ENCODE data around the gene FAM25A. TPM values are rescaled to one million over a fixed set of nuclear protein-coding genes. Genes with fewer than 3 reads are reported as not detected.
A peak's percentile ranks its signal among the peaks of the same experiment; 100 is the strongest.
"Not testable (repeated sequence)": the region's sequence is repeated elsewhere in the genome, so short reads cannot be mapped to it uniquely, and the experiment has no call there.

FAM25A gene
- total RNA-seq: not detected

DNA sequence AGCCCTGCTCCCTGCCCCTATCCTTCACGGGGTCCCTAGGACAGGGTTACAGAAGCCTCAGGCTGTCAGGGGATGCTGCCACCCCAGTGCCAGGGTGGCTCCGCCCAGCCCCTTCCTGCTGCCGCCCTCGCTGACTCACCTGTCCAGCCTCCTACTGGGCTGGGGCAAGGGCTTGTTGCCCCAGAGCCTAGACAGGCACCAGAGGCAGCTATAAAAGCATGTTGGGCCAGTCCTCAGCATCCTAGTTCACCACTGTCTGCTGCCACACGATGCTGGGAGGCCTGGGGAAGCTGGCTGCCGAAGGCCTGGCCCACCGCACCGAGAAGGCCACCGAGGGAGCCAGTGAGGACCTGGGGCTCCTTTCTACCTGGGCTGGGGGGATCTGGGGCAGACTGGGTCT lies at the start of gene FAM25A:
TSS of gene FAM25A (plus strand) at position 239 of the 400 bp plus-strand sequence. CDS start at position 270, 31 bp downstream.
- H3K27me3 Mint-ChIP-seq, ATAC-seq, H3K36me3 Mint-ChIP-seq: not testable (repeated sequence)

DNA sequence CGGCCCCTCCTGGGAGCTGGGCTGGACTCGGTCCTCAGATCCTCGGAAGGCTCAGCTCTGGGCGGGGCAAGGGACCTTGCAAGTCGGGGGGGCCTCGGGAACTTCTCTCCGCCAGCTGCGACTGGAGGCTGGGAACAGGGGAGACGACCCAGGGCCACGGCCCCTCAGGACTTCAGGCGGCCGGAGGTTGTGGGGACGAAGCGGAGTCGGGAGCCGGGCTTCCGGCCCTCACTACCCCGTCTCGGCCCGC lies 49.2 kb upstream of the FAM25A start:
- no peaks in the 10 kb centered on the region for H3K9me3 Mint-ChIP-seq
- DNase-seq (ENCODE audit: low spot score) (no peak), ATAC-seq (no peak)
- peak overlapping the region; percentile 62 for H3K4me3 Mint-ChIP-seq
- H3K36me3 Mint-ChIP-seq: no peaks in the 10 kb centered on the region
- H3K27ac Mint-ChIP-seq: no peak overlapping the region
- H3K27me3 Mint-ChIP-seq: peaks cover 8 to 17% of the 10 kb centered on the region in 2 donors
- peaks cover 12 to 18% of the 10 kb centered on the region in 2 donors for H3K4me1 Mint-ChIP-seq (ENCODE audit: low read depth in 2 of 2)

More for the DNA sequence above, at the start of gene FAM25A:
- H3K4me3 Mint-ChIP-seq; DNase-seq (ENCODE audit: low spot score); H3K4me1 Mint-ChIP-seq (ENCODE audit: low read depth in 2 of 2); H3K9me3 Mint-ChIP-seq; H3K27ac Mint-ChIP-seq: not testable (repeated sequence)

DNA sequence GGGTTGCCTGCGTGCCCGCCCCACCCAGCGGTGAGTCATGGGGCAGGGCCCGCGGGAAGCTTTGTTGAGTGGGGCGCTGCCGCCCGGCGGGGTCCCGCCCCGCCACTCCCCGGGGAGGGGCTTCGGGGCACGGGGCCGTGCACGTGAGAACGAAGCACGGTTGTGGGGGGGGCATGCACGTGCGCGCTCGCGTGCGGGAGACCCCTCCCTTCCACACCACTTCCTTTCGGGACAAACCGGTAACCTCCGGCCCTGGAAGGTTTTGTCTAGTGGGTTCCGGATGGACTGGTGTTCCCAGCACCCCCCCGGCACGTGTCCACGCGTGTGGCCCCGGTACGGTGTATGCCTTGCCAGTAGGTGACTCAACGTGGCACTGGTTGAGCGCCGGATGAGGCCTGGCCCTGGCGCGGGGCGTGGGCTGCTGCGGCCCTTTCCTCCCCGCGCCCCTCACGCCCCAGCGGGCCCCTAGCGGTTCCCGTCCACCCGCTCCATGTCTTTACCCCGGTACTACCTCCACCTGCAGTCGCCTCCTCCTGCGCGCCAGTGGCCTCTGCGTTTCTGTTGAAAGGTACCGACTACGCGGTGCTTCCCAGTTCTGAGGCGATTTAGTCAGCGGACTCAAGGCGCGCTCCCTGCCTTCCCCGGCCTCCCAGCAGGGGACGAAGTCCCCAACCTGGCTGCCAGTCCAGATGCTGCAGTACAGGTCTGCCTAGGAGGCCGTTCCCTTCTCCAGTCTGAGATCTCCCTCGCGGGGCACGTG lies 48.7 kb upstream of the FAM25A start:
- Mint-ChIP-seq H3K9me3 (no peaks in the 10 kb centered on the region), H3K27me3 (peaks cover 8 to 16% of the 10 kb centered on the region in 2 donors), H3K4me1 (ENCODE audit: low read depth in 2 of 2) (peaks cover 12 to 14% of the 10 kb centered on the region in 2 donors), H3K27ac (peak overlapping the region; percentile 64 to 79), H3K4me3 (peak overlapping the region; percentile 83), H3K36me3 (no peaks in the 10 kb centered on the region)
- DNase-seq (ENCODE audit: low spot score) (peak; percentile 86), ATAC-seq (peak; percentile 94)

DNA sequence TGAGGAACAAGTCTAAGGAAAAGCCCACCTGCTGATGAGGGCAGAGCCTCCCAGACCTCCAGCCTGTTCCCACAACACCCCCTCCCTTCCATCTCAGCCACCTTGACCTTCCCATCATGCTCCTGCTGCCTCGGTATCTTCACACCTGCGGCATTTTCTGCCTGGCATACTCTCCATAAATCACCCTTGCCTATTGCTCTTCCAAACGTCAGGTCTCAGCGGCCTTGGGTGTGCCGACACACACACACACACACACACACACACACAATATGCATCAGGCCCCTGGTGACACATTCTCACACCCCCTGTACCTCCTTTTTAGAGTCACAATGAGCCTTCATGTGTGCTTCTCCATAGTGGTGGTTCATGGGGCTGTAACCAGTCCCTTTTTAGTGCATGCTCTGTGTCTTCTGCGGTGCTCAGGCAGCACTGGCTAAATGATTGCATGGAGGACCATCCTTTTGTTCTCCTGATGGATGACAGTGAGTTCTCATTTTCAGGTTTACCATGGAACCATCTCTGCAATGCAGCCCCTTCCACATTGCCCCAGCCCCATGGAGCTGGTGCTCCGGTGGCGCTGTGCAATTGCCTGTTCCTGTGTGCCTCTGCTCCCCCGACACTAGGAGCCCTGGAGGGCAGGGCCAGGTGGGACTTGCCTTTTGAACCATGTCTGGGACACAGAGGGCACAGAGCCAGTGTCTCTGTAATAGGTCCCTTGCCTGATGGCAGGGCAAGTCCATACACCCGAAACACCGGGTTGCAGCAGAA lies 47.3 kb upstream of the FAM25A start:
- Mint-ChIP-seq H3K4me3 (peak overlapping the region; percentile 39), H3K4me1 (ENCODE audit: low read depth in 2 of 2) (peaks cover 11 to 12% of the 10 kb centered on the region in 2 donors), H3K27me3 (peaks cover 8 to 17% of the 10 kb centered on the region in 2 donors), H3K36me3 (no peaks in the 10 kb centered on the region), H3K9me3 (no peaks in the 10 kb centered on the region), H3K27ac (no peak overlapping the region)
- DNase-seq (ENCODE audit: low spot score) (no peak), ATAC-seq (no peak)

DNA sequence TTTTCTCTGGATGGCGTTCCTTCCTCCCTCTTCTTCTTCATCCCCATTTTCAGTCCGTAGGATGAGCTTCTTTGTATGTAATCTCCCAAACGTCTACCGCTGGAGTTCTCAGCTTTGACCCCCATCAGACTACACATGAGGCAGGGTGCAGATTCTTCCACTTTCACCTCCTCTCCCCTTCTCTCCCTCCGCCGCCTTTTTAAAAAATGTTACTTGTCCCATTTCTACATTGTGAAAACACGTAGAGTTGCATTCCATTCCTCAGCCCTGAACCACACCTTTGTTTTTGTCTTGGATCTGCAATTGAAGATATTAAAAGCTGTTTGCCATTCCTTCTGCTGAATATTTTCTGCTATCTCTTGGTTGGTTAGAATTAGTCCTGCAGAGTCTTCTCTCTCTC lies 45.6 kb upstream of the FAM25A start:
- ATAC-seq (no peak), DNase-seq (ENCODE audit: low spot score) (no peak)
- Mint-ChIP-seq H3K4me1 (ENCODE audit: low read depth in 2 of 2) (peaks cover 11 to 12% of the 10 kb centered on the region in 2 donors), H3K4me3 (no peak overlapping the region), H3K9me3 (no peaks in the 10 kb centered on the region), H3K27ac (no peak overlapping the region), H3K27me3 (peaks cover 8 to 17% of the 10 kb centered on the region in 2 donors), H3K36me3 (no peaks in the 10 kb centered on the region)

DNA sequence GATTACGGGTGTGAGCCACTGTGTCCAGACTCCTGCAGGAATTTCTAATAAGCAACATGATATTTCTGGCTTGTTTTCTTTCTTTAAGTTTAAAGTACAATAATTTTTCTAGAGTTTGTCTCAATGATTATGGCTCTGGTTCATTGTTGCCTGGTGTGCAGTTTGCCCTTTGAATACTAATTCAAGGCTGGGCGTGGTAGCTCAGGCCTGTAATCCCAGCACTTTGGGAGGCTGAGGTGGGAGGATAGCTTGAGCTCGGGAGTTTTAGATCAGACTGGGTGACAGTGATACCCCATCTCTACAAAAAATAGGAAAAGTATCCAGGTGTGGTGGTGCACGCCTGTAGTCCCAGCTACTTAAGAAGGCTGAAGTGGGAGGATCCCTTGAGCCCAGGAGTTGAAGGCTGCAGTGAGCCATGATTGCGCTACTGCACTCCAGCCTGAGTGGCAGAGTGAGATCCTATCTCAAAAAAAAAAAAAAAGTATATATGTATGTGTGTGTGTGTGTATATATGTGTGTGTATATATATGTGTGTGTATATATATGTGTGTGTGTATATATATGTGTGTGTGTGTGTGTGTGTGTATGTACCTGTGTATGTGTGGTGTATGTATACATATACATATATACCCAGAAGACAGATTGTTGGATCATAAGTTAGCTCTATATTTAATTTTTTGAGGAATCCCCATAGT lies 43.6 kb upstream of the FAM25A start:
- Mint-ChIP-seq H3K9me3 (no peaks in the 10 kb centered on the region), H3K4me1 (ENCODE audit: low read depth in 2 of 2) (peaks cover 11% of the 10 kb centered on the region in 2 donors), H3K36me3 (no peaks in the 10 kb centered on the region), H3K27me3 (peaks cover 8 to 21% of the 10 kb centered on the region in 2 donors), H3K4me3 (no peak overlapping the region), H3K27ac (no peak overlapping the region)
- ATAC-seq: no peak
- DNase-seq (ENCODE audit: low spot score): no peak

DNA sequence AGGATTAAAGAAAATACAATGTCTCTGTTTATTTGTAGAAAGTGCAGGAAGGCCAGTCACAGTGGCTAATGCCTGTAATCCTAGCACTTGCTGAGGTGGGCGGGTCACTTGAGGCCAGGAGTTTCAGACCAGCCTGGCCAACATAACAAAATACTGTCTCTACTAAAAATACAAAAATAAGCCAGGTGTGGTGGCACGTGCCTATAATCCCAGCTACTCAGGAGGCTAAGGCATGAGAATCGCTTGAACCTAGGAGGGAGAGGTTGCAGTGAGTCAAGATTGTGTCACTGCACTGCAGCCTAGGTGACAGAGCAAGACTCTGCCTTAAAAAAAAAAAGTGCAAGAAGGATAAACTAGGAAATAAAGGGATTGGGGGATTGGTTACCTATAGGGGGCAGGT lies 41.6 kb upstream of the FAM25A start:
- peaks cover 0 to 24% of the 10 kb centered on the region in 2 donors for H3K27me3 Mint-ChIP-seq
- H3K4me3 Mint-ChIP-seq; H3K9me3 Mint-ChIP-seq; DNase-seq (ENCODE audit: low spot score); H3K36me3 Mint-ChIP-seq; ATAC-seq; H3K4me1 Mint-ChIP-seq (ENCODE audit: low read depth in 2 of 2); H3K27ac Mint-ChIP-seq: not testable (repeated sequence)

DNA sequence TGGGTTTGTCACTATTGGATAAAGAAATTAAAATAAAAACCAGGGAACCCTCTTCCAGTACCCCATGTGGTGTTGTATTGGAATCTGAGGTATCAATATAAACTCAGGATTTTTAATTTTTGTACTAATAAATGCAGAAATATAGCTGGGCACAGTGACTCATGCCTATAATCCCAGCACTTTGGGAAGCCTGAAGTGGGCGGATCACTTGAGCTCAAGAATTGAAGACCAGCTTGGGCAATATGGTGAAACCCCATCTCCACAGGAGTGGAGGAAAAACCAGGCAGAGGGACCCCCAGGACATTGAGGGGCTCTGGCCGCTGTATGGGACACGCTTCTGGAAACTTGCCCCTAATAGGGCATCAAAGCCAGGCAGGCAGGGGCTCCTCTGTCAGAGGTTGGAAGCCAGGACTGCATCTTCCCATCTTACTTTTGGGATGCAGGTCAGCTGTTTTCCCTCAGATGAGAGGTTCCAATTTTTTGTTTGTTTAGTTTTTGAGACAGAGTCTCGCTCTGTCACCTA lies 40.7 kb upstream of the FAM25A start:
- Mint-ChIP-seq H3K36me3 (no peaks in the 10 kb centered on the region), H3K9me3 (no peaks in the 10 kb centered on the region), H3K27ac (no peak overlapping the region)

DNA sequence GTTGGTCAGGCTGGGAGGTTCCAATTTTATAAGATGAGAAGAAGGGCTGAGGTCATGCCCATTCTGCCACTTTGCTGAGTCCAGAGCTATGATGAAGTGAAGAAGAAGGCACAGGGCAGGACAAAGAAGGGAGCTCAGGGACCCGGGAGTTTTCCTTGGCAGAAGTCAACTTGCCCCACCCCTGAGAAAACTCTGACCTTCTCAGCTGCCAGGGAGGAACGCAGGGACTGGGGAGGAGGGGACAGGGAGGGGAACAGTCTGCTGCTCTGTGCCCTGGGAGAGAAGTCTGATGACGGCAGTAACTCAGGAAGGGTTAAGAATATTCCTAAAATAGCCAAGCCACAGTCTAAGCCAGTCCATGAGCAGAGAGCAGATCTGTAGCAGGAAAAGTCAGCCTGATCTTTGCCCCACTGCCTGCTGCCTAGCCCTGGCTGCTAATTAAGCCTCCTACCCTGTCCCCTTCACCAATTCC lies 40.1 kb upstream of the FAM25A start:
- H3K27me3 Mint-ChIP-seq: peaks cover 0 to 17% of the 10 kb centered on the region in 2 donors
- no peaks in the 10 kb centered on the region for H3K4me1 Mint-ChIP-seq (ENCODE audit: low read depth in 2 of 2)
- H3K4me3 Mint-ChIP-seq: no peak overlapping the region
- DNase-seq (ENCODE audit: low spot score) (no peak), ATAC-seq (peak in 1 of 2 donors; percentile 28)
- H3K9me3 Mint-ChIP-seq: no peaks in the 10 kb centered on the region
- no peak overlapping the region for H3K27ac Mint-ChIP-seq
- H3K36me3 Mint-ChIP-seq: no peaks in the 10 kb centered on the region

More for the DNA sequence above, 40.7 kb upstream of the FAM25A start:
- H3K27me3 Mint-ChIP-seq: peaks cover 0 to 22% of the 10 kb centered on the region in 2 donors
- no peak for DNase-seq (ENCODE audit: low spot score)
- no peak for ATAC-seq
- no peak overlapping the region for H3K4me3 Mint-ChIP-seq
- no peaks in the 10 kb centered on the region for H3K4me1 Mint-ChIP-seq (ENCODE audit: low read depth in 2 of 2)

DNA sequence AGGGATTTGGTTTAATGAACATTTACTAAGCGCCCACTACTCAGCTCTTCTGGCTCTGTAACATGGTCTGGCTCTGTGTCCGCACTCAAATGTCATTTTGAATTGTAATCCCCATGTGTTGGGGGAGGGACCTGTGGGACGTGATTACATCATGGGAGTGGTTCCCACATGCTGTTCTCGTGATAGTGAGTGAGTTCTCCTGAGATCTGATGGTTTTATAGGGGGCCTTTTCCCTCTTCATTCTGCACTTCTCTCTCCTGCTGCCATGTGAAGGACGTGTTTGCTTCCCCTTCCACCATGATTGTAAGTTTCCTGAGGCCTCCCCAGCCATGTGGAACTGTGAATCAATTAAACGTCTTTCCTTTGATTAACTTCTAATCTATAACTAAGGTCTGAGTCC lies 39.1 kb upstream of the FAM25A start:
- not testable (repeated sequence) for H3K4me1 Mint-ChIP-seq (ENCODE audit: low read depth in 2 of 2); H3K27ac Mint-ChIP-seq; H3K9me3 Mint-ChIP-seq; ATAC-seq; DNase-seq (ENCODE audit: low spot score); H3K4me3 Mint-ChIP-seq; H3K36me3 Mint-ChIP-seq
- H3K27me3 Mint-ChIP-seq: peaks cover 3 to 17% of the 10 kb centered on the region in 2 donors

DNA sequence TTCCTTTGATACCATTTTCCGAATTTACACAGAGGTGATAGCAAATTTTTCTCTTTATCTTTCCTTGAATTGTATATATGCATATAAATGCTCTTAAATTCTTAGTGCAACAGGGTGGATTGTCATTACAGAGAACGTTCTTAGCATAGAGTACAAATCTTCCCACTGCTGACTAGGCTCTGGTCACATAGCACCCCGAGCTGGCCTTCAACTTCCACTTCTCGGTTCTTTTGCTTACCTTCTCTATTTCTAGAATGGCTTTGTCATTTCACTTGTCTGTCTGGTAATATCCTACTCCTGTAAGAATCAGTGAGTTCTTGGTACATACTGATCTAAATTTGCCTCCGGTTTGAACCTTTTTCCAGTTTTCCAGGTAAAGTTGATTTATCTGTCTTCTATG lies 38.4 kb upstream of the FAM25A start:
- Mint-ChIP-seq H3K9me3 (no peaks in the 10 kb centered on the region), H3K36me3 (no peaks in the 10 kb centered on the region), H3K4me3 (no peak overlapping the region), H3K27ac (no peak overlapping the region), H3K4me1 (ENCODE audit: low read depth in 2 of 2) (no peaks in the 10 kb centered on the region), H3K27me3 (peaks cover 8 to 17% of the 10 kb centered on the region in 2 donors)
- DNase-seq (ENCODE audit: low spot score) (no peak), ATAC-seq (no peak)

DNA sequence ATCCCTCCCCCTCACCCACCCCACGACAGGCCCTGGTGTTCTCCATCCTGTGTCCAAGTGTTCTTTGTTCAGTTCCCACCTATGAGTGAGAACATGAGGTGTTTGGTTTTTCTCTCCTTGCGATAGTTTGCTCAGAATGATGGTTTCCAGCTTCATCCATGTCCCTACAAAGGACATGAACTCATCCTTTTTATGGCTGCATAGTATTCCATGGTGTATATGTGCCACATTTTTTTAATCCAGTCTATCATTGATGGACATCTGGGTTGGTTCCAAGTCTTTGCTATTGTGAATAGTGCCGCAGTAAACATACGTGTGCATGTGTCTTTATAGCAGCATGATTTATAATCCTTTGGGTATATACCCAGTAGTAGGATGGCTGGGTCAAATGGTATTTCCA lies 35.6 kb upstream of the FAM25A start:
- ATAC-seq; H3K27ac Mint-ChIP-seq; H3K4me3 Mint-ChIP-seq; DNase-seq (ENCODE audit: low spot score); H3K36me3 Mint-ChIP-seq; H3K4me1 Mint-ChIP-seq (ENCODE audit: low read depth in 2 of 2); H3K9me3 Mint-ChIP-seq: not testable (repeated sequence)
- peaks cover 27 to 31% of the 10 kb centered on the region in 2 donors for H3K27me3 Mint-ChIP-seq

DNA sequence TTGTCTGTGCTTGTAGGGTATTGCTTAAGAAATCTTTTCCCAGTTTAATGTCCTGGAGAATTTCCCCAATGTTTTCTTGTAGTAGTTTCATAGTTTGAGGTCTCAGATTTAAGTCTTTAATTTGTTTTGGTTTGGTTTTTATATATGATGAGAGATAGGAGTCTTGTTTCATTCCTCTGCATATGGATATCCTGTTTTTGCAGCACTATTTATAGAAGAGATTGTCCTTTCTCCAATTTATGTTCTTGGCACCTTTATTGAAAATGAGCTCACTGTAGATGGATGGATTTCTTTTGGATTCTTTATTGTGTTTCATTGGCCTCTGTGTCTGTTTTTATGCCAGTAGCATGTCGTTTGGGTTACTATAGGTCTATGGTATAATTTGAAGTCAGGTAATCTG lies 31.6 kb upstream of the FAM25A start:
- Mint-ChIP-seq H3K9me3 (no peaks in the 10 kb centered on the region), H3K27me3 (peaks cover 25 to 46% of the 10 kb centered on the region in 2 donors), H3K27ac (no peak overlapping the region), H3K4me3 (no peak overlapping the region), H3K4me1 (ENCODE audit: low read depth in 2 of 2) (no peaks in the 10 kb centered on the region), H3K36me3 (no peaks in the 10 kb centered on the region)
- DNase-seq (ENCODE audit: low spot score): no peak
- ATAC-seq: no peak
